Measurements from ENCODE around the gene RNF130. TPM values are rescaled to one million over a fixed set of nuclear protein-coding genes. Genes with fewer than 3 reads are reported as not detected.

The RNF130 gene
- total RNA-seq, 1 experiment from 2014 or later = 31.4 TPM

GRCh38 chr5:179936976-179937681, 134.4 kb downstream of the RNF130 start:
- CTCF ChIA-PET = interaction anchor here (0.6 kb wide), 1 partner anchor 154 kb away, joined by 4 read pairs; no protein-coding TSS in a partner anchor
- no TSS peak for BruUV-seq (replicated peaks)

GRCh38 chr5:179930788-179931473, 140.6 kb downstream of the RNF130 start:
- H3K27me3 ChIP-seq (replicated peaks; ENCODE audit: insufficient read depth, low read depth, low read length, poor library complexity) = no peaks in the 10 kb centered on the region
- H3K4me3 ChIP-seq (ENCODE audit: low read depth, low read length, poor library complexity, severe bottlenecking) = no peak overlapping the region
- intact Hi-C loops (cut with micrococcal nuclease; ENCODE audit: unreplicated experiment) = no loop called here
- H3K9me3 ChIP-seq (ENCODE audit: low read depth, low read length, poor library complexity, severe bottlenecking) = no peaks in the 10 kb centered on the region
- ChIA-PET CTCF (no interaction called here), POLR2A (ENCODE audit: low non-redundant PET) (no interaction called here)
- H3K36me3 ChIP-seq (ENCODE audit: insufficient read depth, low read length, poor library complexity, severe bottlenecking) = no peaks in the 10 kb centered on the region
- H3K4me1 ChIP-seq (ENCODE audit: insufficient read depth, low read length, poor library complexity, severe bottlenecking) = no peaks in the 10 kb centered on the region
- no peak overlapping the region for H3K27ac ChIP-seq (ENCODE audit: low read depth, low read length, poor library complexity, severe bottlenecking)
- TF ChIP-seq EZH2 (IDR thresholded peaks at IDR 0.05; ENCODE audit: borderline replicate concordance, low read depth, low read length, poor library complexity, severe bottlenecking) = no peak
- TF ChIP-seq CTCF (conservative IDR thresholded peaks at IDR 0.05; ENCODE audit: low read depth, low read length) = no peak
- BruUV-seq (replicated peaks) = no TSS peak
- DNase-seq (ENCODE audit: low spot score) = no peak

More at GRCh38 chr5:179936976-179937681, 134.4 kb downstream of the RNF130 start:
- H3K27me3 ChIP-seq (replicated peaks; ENCODE audit: insufficient read depth, low read depth, low read length, poor library complexity) = no peaks in the 10 kb centered on the region
- no peak for TF ChIP-seq EZH2 (IDR thresholded peaks at IDR 0.05; ENCODE audit: borderline replicate concordance, low read depth, low read length, poor library complexity, severe bottlenecking)
- TF ChIP-seq CTCF (conservative IDR thresholded peaks at IDR 0.05; ENCODE audit: low read depth, low read length) = no peak
- H3K9me3 ChIP-seq (ENCODE audit: low read depth, low read length, poor library complexity, severe bottlenecking) = no peaks in the 10 kb centered on the region
- no peaks in the 10 kb centered on the region for H3K4me1 ChIP-seq (ENCODE audit: insufficient read depth, low read length, poor library complexity, severe bottlenecking)
- H3K27ac ChIP-seq (ENCODE audit: low read depth, low read length, poor library complexity, severe bottlenecking) = no peak overlapping the region
- H3K36me3 ChIP-seq (ENCODE audit: insufficient read depth, low read length, poor library complexity, severe bottlenecking) = no peaks in the 10 kb centered on the region
- no peak for DNase-seq (ENCODE audit: low spot score)
- intact Hi-C loops (cut with micrococcal nuclease; ENCODE audit: unreplicated experiment) = no loop called here
- POLR2A ChIA-PET (ENCODE audit: low non-redundant PET) = no interaction called here
- H3K4me3 ChIP-seq (ENCODE audit: low read depth, low read length, poor library complexity, severe bottlenecking) = no peak overlapping the region

- CTCF ChIA-PET = no interaction called here
- no peak overlapping the region for H3K4me3 ChIP-seq (ENCODE audit: low read depth, low read length, poor library complexity, severe bottlenecking)
- H3K36me3 ChIP-seq (ENCODE audit: insufficient read depth, low read length, poor library complexity, severe bottlenecking) = no peaks in the 10 kb centered on the region
- intact Hi-C loops (cut with micrococcal nuclease; ENCODE audit: unreplicated experiment) = no loop called here
- TF ChIP-seq CTCF (conservative IDR thresholded peaks at IDR 0.05; ENCODE audit: low read depth, low read length) (no peak), EZH2 (IDR thresholded peaks at IDR 0.05; ENCODE audit: borderline replicate concordance, low read depth, low read length, poor library complexity, severe bottlenecking) (no peak)
- no peaks in the 10 kb centered on the region for H3K27me3 ChIP-seq (replicated peaks; ENCODE audit: insufficient read depth, low read depth, low read length, poor library complexity)
- POLR2A ChIA-PET (ENCODE audit: low non-redundant PET) = no interaction called here
- BruUV-seq (replicated peaks) = no TSS peak
- no peaks in the 10 kb centered on the region for H3K9me3 ChIP-seq (ENCODE audit: low read depth, low read length, poor library complexity, severe bottlenecking)
- H3K27ac ChIP-seq (ENCODE audit: low read depth, low read length, poor library complexity, severe bottlenecking) = no peak overlapping the region
- no peak for DNase-seq (ENCODE audit: low spot score)
- no peaks in the 10 kb centered on the region for H3K4me1 ChIP-seq (ENCODE audit: insufficient read depth, low read length, poor library complexity, severe bottlenecking)
Measured at GRCh38 chr5:179927824-179928223, 143.7 kb downstream of the RNF130 start.

Measured in A673 (cell line).